Stomach (tissue), 9 donors: ENCODE data around the gene NKX1-2. TPM values are rescaled to one million over a fixed set of nuclear protein-coding genes. Genes with fewer than 3 reads are reported as not detected.

Source experiments
- DNase-seq, 2 donors: peaks; one replicate each; pipeline versions ENCODE4 v3.0.0 to v3.0.0-alpha.2; 2013 to 2019
- H3K27ac ChIP-seq, 5 donors: fragments of 200-600 bp in 4 of 5; sonication (generic) in 4 of 5; one replicate each; pipeline ENCODE4 v1.5.1; 2013 to 2019; ENCODE audit warnings: mild to moderate bottlenecking in 1 of 5, moderate library complexity in 1 of 5
- H3K27me3 ChIP-seq, 3 donors: fragments of 200-600 bp; sonication (generic); one replicate each; pipeline ENCODE4 v1.5.1; 2017 to 2019; ENCODE audit warnings: mixed run types in 1 of 3
- H3K36me3 ChIP-seq, 4 donors: fragments of 200-600 bp; sonication (generic); 1 replicate in 3 of 4; 2 replicates in 1 of 4; pipeline ENCODE4 v1.5.1; 2016 to 2019
- H3K4me1 ChIP-seq, 4 donors: fragments of 200-600 bp; sonication (generic); one replicate each; pipeline ENCODE4 v1.5.1; 2016 to 2019
- H3K4me3 ChIP-seq, 4 donors: fragments of 200-600 bp; sonication (generic) in 3 of 4; one replicate each; pipeline ENCODE4 v1.5.1; 2016 to 2019; ENCODE audit warnings: mild to moderate bottlenecking in 1 of 4
- H3K9me3 ChIP-seq, 4 donors: fragments of 200-600 bp; sonication (generic); one replicate each; pipeline ENCODE4 v1.5.1; 2016 to 2019
- EP300 ChIP-seq: sonication (generic); formaldehyde crosslinking; IDR thresholded peaks from one replicate; pipeline ENCODE4 v1.6.1; 2017; ENCODE audit warnings: antibody characterized with exemption
- POLR2A ChIP-seq, 4 donors: fragments of 450-650 bp; IDR thresholded peaks; one replicate each; pipeline ENCODE4 v1.6.1; 2016; ENCODE audit warnings: antibody characterized with exemption in 4 of 4, control low read depth in 2 of 4, mild to moderate bottlenecking in 1 of 4, moderate library complexity in 1 of 4
- POLR2AphosphoS5 ChIP-seq, 3 donors: sonication (generic); formaldehyde crosslinking; IDR thresholded peaks; one replicate each; pipeline ENCODE4 v1.6.1; 2016; ENCODE audit warnings: antibody characterized with exemption in 3 of 3
- WGBS, 5 donors: extraction: QIAGEN DNeasy Blood & Tissue Kit in 3 of 5; methylation state at CpG; one replicate each; pipeline versions ENCODE4 v1.1.5 to v1.1.7; 2013 to 2018; 5-methylcytosine and 5-hydroxymethylcytosine counted together
- intact Hi-C: fragments of 100-400 bp; cut with DNase I; formaldehyde crosslinking; loops from one replicate; pipeline ENCODE4 v1.15.1; 2023; ENCODE audit warnings: low total_unique reads
- polyA plus RNA-seq, 3 donors: library from polyadenylated mRNA; stranded (reverse); fragments of 200-250 nt; gene quantifications; one replicate each; pipeline ENCODE4 v1.2.3, GENCODE V29; 2013
- total RNA-seq, 5 donors: library from RNA; depleted of rRNA; stranded (reverse); fragments of >200 nt; gene quantifications; one replicate each; pipeline versions ENCODE4 v1.1.0 to v1.2.3, GENCODE V29; 2014 to 2016
- TF ChIP-seq, protein P1 (sequence below), 7 experiments: fragments of 450-650 bp in 4 of 7; fragments of 200-600 bp in 3 of 7; sonication (generic) in 3 of 7; IDR thresholded peaks; one replicate each; pipeline ENCODE4 v1.5.1; 2016 to 2019; ENCODE audit warnings: antibody characterized with exemption in 7 of 7, control low read depth in 2 of 7, mild to moderate bottlenecking in 1 of 7
- donor health status: healthy with polysubstance abuse.
- donor health status: Bipolar disorder and iron deficiency.
- donor health status: healthy.

The NKX1-2 gene
- total and polyA plus RNA-seq, 8 donors, result 0.10 TPM; not detected in 7

- intact Hi-C loops, result no loop called here
Measured at GRCh38 chr10:124433461-124433860, 16.4 kb downstream of the NKX1-2 start.

DNA sequence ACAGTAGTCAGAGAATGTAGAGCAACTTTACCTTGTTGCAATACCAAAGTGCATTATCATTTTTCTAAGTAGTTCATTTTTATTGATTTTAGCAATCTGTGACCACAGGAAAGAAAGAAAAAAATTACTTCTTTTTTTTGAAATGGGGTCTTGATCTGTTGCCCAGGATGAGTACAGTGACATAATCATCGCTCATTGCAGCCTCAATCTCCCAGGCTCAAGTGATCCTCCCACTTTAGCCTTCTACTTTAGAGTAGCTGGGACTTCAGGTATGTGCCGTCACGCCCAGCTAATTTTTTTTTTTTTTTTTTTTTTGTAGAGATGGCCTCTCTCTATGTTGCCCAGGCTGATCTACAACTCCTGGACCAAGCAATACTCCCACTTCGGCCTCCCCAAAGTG, 19.8 kb downstream of the NKX1-2 start:
- TF ChIP-seq, protein P1, sequence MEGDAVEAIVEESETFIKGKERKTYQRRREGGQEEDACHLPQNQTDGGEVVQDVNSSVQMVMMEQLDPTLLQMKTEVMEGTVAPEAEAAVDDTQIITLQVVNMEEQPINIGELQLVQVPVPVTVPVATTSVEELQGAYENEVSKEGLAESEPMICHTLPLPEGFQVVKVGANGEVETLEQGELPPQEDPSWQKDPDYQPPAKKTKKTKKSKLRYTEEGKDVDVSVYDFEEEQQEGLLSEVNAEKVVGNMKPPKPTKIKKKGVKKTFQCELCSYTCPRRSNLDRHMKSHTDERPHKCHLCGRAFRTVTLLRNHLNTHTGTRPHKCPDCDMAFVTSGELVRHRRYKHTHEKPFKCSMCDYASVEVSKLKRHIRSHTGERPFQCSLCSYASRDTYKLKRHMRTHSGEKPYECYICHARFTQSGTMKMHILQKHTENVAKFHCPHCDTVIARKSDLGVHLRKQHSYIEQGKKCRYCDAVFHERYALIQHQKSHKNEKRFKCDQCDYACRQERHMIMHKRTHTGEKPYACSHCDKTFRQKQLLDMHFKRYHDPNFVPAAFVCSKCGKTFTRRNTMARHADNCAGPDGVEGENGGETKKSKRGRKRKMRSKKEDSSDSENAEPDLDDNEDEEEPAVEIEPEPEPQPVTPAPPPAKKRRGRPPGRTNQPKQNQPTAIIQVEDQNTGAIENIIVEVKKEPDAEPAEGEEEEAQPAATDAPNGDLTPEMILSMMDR (IDR thresholded peaks at IDR 0.05), result no peak
- 72 to 87% (median 85%) methylated on average over 4 of the region's 4 CpGs for WGBS, 5 donors
- Histone ChIP-seq H3K27me3 (peaks cover 0 to 17% (median 4%) of the 10 kb centered on the region in 3 donors), H3K36me3 (no peaks in the 10 kb centered on the region), H3K4me3 (no peak overlapping the region), H3K9me3 (no peaks in the 10 kb centered on the region), H3K4me1 (no peaks in the 10 kb centered on the region), H3K27ac (no peak overlapping the region)
- DNase-seq, result no peak
- intact Hi-C loops, result no loop called here

More at GRCh38 chr10:124433461-124433860, 16.4 kb downstream of the NKX1-2 start:
- TF ChIP-seq POLR2A (IDR thresholded peaks at IDR 0.05), result no peak
- TF ChIP-seq, protein P1 (IDR thresholded peaks at IDR 0.05), result no peak
- no peak for TF ChIP-seq POLR2AphosphoS5 (IDR thresholded peaks at IDR 0.05)
- TF ChIP-seq EP300, result no peak
- Histone ChIP-seq H3K9me3 (no peaks in the 10 kb centered on the region), H3K27me3 (no peaks in the 10 kb centered on the region), H3K36me3 (no peaks in the 10 kb centered on the region), H3K4me3 (no peak overlapping the region), H3K4me1 (no peaks in the 10 kb centered on the region), H3K27ac (no peak overlapping the region)
- no peak for DNase-seq
- 71 to 82% (median 79%) methylated on average over 3 of the region's 3 CpGs for WGBS, 5 donors

- no peaks in the 10 kb centered on the region for H3K4me1 ChIP-seq
- H3K36me3 ChIP-seq, result no peaks in the 10 kb centered on the region
- H3K27ac ChIP-seq, result no peak overlapping the region
- no peak overlapping the region for H3K4me3 ChIP-seq
- peak in 1 of 2 donors; percentile 36 for DNase-seq
- peaks cover 0 to 17% (median 4%) of the 10 kb centered on the region in 3 donors for H3K27me3 ChIP-seq
- no peaks in the 10 kb centered on the region for H3K9me3 ChIP-seq
- intact Hi-C loops, result no loop called here
- TF ChIP-seq EP300 (no peak), POLR2AphosphoS5 (IDR thresholded peaks at IDR 0.05) (no peak), POLR2A (IDR thresholded peaks at IDR 0.05) (no peak)
- TF ChIP-seq, protein P1 (IDR thresholded peaks at IDR 0.05), result no peak
- WGBS, 5 donors, result 47 to 68% (median 55%) methylated on average over 5 of the region's 5 CpGs
Measured at GRCh38 chr10:124429576-124429975, 20.3 kb downstream of the NKX1-2 start.

DNA sequence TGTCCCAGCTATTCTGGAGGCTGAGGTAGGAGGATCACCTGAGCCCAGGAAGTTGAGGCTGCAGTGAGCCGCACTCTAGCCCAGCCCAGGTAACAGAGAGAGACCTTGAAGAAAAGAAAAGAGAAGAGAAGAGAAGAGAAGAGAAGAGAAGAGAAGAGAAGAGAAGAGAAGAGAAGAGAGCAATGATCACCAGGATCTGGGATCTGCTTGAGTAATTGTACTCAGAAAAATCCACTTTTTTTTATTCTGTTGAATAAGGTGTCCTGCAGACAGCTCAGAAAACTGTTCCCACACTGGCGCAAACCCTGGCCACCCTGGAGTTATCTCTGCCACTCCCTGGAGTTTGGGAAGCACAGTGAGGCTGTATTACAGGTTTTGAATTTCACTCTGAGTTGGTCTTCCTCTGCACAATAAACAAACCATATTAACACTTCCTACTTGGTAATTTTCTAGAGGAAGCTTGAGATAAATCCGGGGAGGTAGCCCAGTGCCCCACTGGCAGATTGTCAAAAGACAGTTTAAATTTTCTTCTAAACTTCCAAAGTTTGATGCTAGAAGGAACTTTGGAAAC, 21.5 kb downstream of the NKX1-2 start:
- 29 to 44% (median 34%) methylated on average over 3 of the region's 3 CpGs for WGBS, 5 donors
- DNase-seq, result peak; percentile 7 to 28

More for the DNA sequence above, 21.5 kb downstream of the NKX1-2 start:
- peaks cover 0 to 17% (median 4%) of the 10 kb centered on the region in 3 donors for H3K27me3 ChIP-seq
- H3K4me3 ChIP-seq, result no peak overlapping the region
- H3K27ac ChIP-seq, result no peak overlapping the region
- H3K4me1 ChIP-seq, result no peaks in the 10 kb centered on the region
- TF ChIP-seq, protein P1 (IDR thresholded peaks at IDR 0.05), result no peak
- TF ChIP-seq EP300, result no peak
- TF ChIP-seq POLR2A (IDR thresholded peaks at IDR 0.05), result no peak
- no peak for TF ChIP-seq POLR2AphosphoS5 (IDR thresholded peaks at IDR 0.05)
- H3K36me3 ChIP-seq, result no peaks in the 10 kb centered on the region
- intact Hi-C loops, result no loop called here
- H3K9me3 ChIP-seq, result no peaks in the 10 kb centered on the region
